ENCODE results near the gene FMR1.

- TF ChIP-seq, protein P1, sequence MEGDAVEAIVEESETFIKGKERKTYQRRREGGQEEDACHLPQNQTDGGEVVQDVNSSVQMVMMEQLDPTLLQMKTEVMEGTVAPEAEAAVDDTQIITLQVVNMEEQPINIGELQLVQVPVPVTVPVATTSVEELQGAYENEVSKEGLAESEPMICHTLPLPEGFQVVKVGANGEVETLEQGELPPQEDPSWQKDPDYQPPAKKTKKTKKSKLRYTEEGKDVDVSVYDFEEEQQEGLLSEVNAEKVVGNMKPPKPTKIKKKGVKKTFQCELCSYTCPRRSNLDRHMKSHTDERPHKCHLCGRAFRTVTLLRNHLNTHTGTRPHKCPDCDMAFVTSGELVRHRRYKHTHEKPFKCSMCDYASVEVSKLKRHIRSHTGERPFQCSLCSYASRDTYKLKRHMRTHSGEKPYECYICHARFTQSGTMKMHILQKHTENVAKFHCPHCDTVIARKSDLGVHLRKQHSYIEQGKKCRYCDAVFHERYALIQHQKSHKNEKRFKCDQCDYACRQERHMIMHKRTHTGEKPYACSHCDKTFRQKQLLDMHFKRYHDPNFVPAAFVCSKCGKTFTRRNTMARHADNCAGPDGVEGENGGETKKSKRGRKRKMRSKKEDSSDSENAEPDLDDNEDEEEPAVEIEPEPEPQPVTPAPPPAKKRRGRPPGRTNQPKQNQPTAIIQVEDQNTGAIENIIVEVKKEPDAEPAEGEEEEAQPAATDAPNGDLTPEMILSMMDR (IDR thresholded peaks at IDR 0.05): no peak
- TF ChIP-seq POLR2A (IDR thresholded peaks at IDR 0.05) (peak in 1 of 2 donors; percentile 22), EP300 (IDR thresholded peaks at IDR 0.05) (no peak)
Observed at GRCh38 chrX:147911192-147912022, at the start of gene FMR1.

Data from suprapubic skin (tissue), 3 donors.